Gastrocnemius medialis (tissue), 4 donors: ENCODE results near the gene GCN1. TPM values are rescaled to one million over a fixed set of nuclear protein-coding genes. Genes with fewer than 3 reads are reported as not detected.
A peak's percentile ranks its signal among the peaks of the same experiment; 100 is the strongest.

Experiments used
- ATAC-seq, 2 donors: fragments of 150-250 bp; one replicate each; pipeline ENCODE4 v1.9.1; 2016
- DNase-seq, 2 donors: peaks; one replicate each; pipeline ENCODE4 v3.0.0-alpha.2; 2019
- H3K27ac ChIP-seq, 4 donors: fragments of 200-600 bp; sonication (generic); 1 replicate in 1 of 4; 2 replicates in 3 of 4; pipeline ENCODE4 v1.5.1; 2016 to 2018; ENCODE audit warnings: mild to moderate bottlenecking in 2 of 4, moderate library complexity in 1 of 4
- H3K27me3 ChIP-seq, 3 donors: fragments of 200-600 bp; sonication (generic) in 2 of 3; 1 replicate in 1 of 3; 2 replicates in 2 of 3; pipeline versions ENCODE4 v1.5.1 to v1.6.0; 2016 to 2019; ENCODE audit warnings: mild to moderate bottlenecking in 1 of 3, moderate library complexity in 1 of 3
- H3K36me3 ChIP-seq, 2 donors: fragments of 200-600 bp; sonication (generic) in 1 of 2; one replicate each; pipeline ENCODE4 v1.5.1; 2017 to 2018
- H3K4me1 ChIP-seq, 2 donors: fragments of 200-600 bp; sonication (generic) in 1 of 2; one replicate each; pipeline ENCODE4 v1.5.1; 2016 to 2017; ENCODE audit warnings: mild to moderate bottlenecking in 2 of 2
- H3K4me3 ChIP-seq, 4 donors: fragments of 200-600 bp; sonication (generic) in 3 of 4; 1 replicate in 1 of 4; 2 replicates in 3 of 4; pipeline ENCODE4 v1.5.1; 2016 to 2019; ENCODE audit warnings: mild to moderate bottlenecking in 2 of 4
- H3K9me3 ChIP-seq, 3 donors: fragments of 200-600 bp; sonication (generic) in 2 of 3; 1 replicate in 1 of 3; 2 replicates in 2 of 3; pipeline ENCODE4 v1.5.1; 2016 to 2019
- CTCF ChIP-seq, 5 experiments: fragments of 450-650 bp in 3 of 5; fragments of 200-600 bp in 2 of 5; sonication (generic) in 2 of 5; IDR thresholded peaks in 4 of 5; conservative IDR thresholded peaks in 1 of 5; 1 replicate in 4 of 5; 2 replicates in 1 of 5; pipeline ENCODE4 v1.5.1; 2016 to 2019; ENCODE audit warnings: antibody characterized with exemption in 5 of 5, mild to moderate bottlenecking in 3 of 5, moderate library complexity in 3 of 5
- POLR2A ChIP-seq, 2 donors: fragments of 450-650 bp; IDR thresholded peaks; one replicate each; pipeline ENCODE4 v1.6.1; 2017; ENCODE audit warnings: antibody characterized with exemption in 2 of 2, mild to moderate bottlenecking in 2 of 2, moderate library complexity in 2 of 2
- in situ Hi-C, 4 donors: fragments of 200-750 bp; cut with MboI; loops; one replicate each; pipeline versions ENCODE4 v1.15.0 to v1.8.0; 2017; ENCODE audit warnings: low sequenced_read_pairs in 4 of 4
- intact Hi-C: fragments of 100-400 bp; cut with DNase I; formaldehyde crosslinking; loops from one replicate; pipeline ENCODE4 v1.15.1; 2023; ENCODE audit warnings: low total_unique reads
- total RNA-seq, 4 donors: library from RNA; depleted of rRNA; stranded (reverse); fragments of >200 nt; gene quantifications; one replicate each; pipeline versions ENCODE4 v1.1.0 to v1.2.3, GENCODE V29; 2016

Gene GCN1
- total RNA-seq, 4 donors from 2014 or later, result 58.2 to 99.7 (median 87.4) TPM

GRCh38 chr12:120100630-120101029 is 93.9 kb downstream of the GCN1 start:
- Histone ChIP-seq H3K36me3 (peaks cover 0 to 54% of the 10 kb centered on the region in 2 donors), H3K27me3 (no peaks in the 10 kb centered on the region), H3K9me3 (no peaks in the 10 kb centered on the region), H3K4me1 (peaks cover 22 to 28% of the 10 kb centered on the region in 2 donors), H3K4me3 (peak overlapping the region in 2 of 4 donors; percentile 17 to 19), H3K27ac (peak overlapping the region; percentile 83 to 89 (median 88))
- TF ChIP-seq CTCF (IDR thresholded peaks at IDR 0.05 in 4 of 5, conservative IDR thresholded peaks at IDR 0.05 in 1 of 5), result no peak
- TF ChIP-seq POLR2A (IDR thresholded peaks at IDR 0.05), result no peak
- in situ Hi-C loops, result no loop called here
- peak; percentile 87 to 89 for ATAC-seq
- DNase-seq, result peak; percentile 81 to 92
- intact Hi-C loops, result no loop called here

- ATAC-seq (no peak), DNase-seq (no peak)
- intact Hi-C loops, result no loop called here
- Histone ChIP-seq H3K27ac (peak overlapping the region in 2 of 4 donors; percentile 83 to 89), H3K36me3 (peaks cover 0 to 49% of the 10 kb centered on the region in 2 donors), H3K4me3 (no peak overlapping the region), H3K4me1 (peaks cover 22 to 29% of the 10 kb centered on the region in 2 donors), H3K27me3 (no peaks in the 10 kb centered on the region), H3K9me3 (no peaks in the 10 kb centered on the region)
- in situ Hi-C loops, result no loop called here
- TF ChIP-seq CTCF (IDR thresholded peaks at IDR 0.05 in 4 of 5, conservative IDR thresholded peaks at IDR 0.05 in 1 of 5) (no peak), POLR2A (IDR thresholded peaks at IDR 0.05) (no peak)
Observed at GRCh38 chr12:120099738-120100137, 94.8 kb downstream of the GCN1 start.

DNA sequence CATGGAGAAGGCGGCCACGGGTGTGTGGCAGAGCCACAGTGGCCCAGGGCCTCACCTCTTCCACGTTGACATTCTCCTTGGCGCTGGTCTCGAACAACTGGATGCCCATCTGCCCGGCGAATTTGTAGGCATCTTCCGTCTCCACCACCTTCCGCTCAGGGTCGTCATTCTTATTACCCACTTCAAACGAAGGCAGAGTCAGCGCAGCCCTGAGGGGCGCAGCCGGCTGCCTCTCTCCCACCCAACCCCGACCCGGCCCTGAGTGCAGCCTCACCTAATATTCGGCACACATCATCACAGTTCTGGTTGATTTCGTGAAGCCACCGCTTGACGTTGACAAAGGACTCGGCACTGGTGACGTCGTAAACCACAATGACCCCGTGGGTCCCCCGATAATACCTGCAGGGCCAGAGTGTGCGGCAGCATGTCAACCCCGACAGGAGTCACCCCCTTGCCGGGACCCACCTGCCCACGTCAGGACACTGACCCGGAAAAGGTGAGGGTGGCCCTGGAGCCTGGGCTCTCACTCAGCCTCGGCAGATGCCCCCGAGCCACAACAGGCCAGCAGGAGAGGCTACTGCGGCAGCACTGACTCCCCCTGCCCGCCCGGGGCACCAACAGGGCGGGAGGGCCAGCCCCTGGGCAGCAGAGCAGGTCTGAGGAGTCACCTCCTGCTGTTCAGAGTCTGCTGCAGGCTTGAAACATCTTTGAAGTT is 95.6 kb downstream of the GCN1 start:
- intact Hi-C loops, result no loop called here
- TF ChIP-seq CTCF (IDR thresholded peaks at IDR 0.05 in 4 of 5, conservative IDR thresholded peaks at IDR 0.05 in 1 of 5) (no peak), POLR2A (IDR thresholded peaks at IDR 0.05) (no peak)
- no peaks in the 10 kb centered on the region for H3K9me3 ChIP-seq
- H3K27ac ChIP-seq, result no peak overlapping the region
- H3K27me3 ChIP-seq, result no peaks in the 10 kb centered on the region
- in situ Hi-C loops, result no loop called here
- peaks cover 0 to 52% of the 10 kb centered on the region in 2 donors for H3K36me3 ChIP-seq
- H3K4me3 ChIP-seq, result no peak overlapping the region
- ATAC-seq (no peak), DNase-seq (no peak)
- H3K4me1 ChIP-seq, result peaks cover 22 to 36% of the 10 kb centered on the region in 2 donors

DNA sequence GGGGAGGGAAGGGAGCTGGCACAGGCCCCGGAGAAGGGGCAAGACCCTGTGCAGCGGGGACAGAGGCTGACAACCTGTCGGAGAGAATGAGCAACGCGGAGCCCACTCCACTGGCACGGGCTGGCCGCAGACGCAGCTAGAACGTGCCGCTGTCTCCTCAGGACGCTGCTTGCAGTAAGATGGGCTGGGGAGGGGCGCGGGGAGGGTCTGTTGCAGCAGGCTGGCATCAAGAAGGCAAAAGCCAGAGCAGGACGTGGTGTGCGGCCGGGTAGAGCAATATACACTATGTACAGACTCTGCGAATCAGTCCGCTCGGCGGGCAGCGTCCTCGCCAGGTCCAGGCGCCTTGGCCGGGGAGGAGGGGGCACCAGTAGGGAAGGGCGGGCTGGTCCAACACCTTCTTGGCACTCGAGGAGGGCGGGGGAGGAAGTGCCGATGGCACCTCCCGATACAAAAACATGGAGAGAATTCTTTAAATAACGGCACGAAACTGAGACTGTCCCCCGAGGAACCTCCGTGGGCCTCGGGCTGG is 97.8 kb downstream of the GCN1 start:
- Histone ChIP-seq H3K27ac (no peak overlapping the region), H3K36me3 (peaks cover 0 to 36% of the 10 kb centered on the region in 2 donors), H3K4me1 (peaks cover 17 to 27% of the 10 kb centered on the region in 2 donors), H3K27me3 (no peaks in the 10 kb centered on the region), H3K9me3 (no peaks in the 10 kb centered on the region), H3K4me3 (no peak overlapping the region)
- no peak for DNase-seq
- no peak for ATAC-seq
- TF ChIP-seq CTCF (IDR thresholded peaks at IDR 0.05 in 4 of 5, conservative IDR thresholded peaks at IDR 0.05 in 1 of 5) (no peak), POLR2A (IDR thresholded peaks at IDR 0.05) (no peak)
- intact Hi-C loops (no loop called here), in situ Hi-C loops (no loop called here)
